ENCODE data around the gene SLC26A4. TPM values are rescaled to one million over a fixed set of nuclear protein-coding genes. Genes with fewer than 3 reads are reported as not detected.

SLC26A4 gene
- total RNA-seq, 4 donors from 2014 or later = 0.18 to 0.27 TPM; not detected in 2

GRCh38 chr7:107684287-107684686 lies 23.7 kb downstream of the SLC26A4 start:
- H3K36me3 ChIP-seq = no peaks in the 10 kb centered on the region
- no peak overlapping the region for H3K4me3 ChIP-seq
- no peaks in the 10 kb centered on the region for H3K27me3 ChIP-seq
- DNase-seq = no peak
- no peaks in the 10 kb centered on the region for H3K4me1 ChIP-seq
- TF ChIP-seq, protein P1, sequence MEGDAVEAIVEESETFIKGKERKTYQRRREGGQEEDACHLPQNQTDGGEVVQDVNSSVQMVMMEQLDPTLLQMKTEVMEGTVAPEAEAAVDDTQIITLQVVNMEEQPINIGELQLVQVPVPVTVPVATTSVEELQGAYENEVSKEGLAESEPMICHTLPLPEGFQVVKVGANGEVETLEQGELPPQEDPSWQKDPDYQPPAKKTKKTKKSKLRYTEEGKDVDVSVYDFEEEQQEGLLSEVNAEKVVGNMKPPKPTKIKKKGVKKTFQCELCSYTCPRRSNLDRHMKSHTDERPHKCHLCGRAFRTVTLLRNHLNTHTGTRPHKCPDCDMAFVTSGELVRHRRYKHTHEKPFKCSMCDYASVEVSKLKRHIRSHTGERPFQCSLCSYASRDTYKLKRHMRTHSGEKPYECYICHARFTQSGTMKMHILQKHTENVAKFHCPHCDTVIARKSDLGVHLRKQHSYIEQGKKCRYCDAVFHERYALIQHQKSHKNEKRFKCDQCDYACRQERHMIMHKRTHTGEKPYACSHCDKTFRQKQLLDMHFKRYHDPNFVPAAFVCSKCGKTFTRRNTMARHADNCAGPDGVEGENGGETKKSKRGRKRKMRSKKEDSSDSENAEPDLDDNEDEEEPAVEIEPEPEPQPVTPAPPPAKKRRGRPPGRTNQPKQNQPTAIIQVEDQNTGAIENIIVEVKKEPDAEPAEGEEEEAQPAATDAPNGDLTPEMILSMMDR (IDR thresholded peaks at IDR 0.05) = no peak
- no peak for TF ChIP-seq POLR2A (IDR thresholded peaks at IDR 0.05)
- H3K9me3 ChIP-seq = no peaks in the 10 kb centered on the region
- H3K27ac ChIP-seq = no peak overlapping the region

- Histone ChIP-seq H3K27ac (no peak overlapping the region), H3K27me3 (no peaks in the 10 kb centered on the region), H3K4me1 (no peaks in the 10 kb centered on the region), H3K4me3 (no peak overlapping the region), H3K36me3 (no peaks in the 10 kb centered on the region), H3K9me3 (no peaks in the 10 kb centered on the region)
- no peak for TF ChIP-seq POLR2A (IDR thresholded peaks at IDR 0.05)
- TF ChIP-seq, protein P1 (IDR thresholded peaks at IDR 0.05) = no peak
- DNase-seq = no peak
Observed at GRCh38 chr7:107684947-107685463, 24.4 kb downstream of the SLC26A4 start.

DNA sequence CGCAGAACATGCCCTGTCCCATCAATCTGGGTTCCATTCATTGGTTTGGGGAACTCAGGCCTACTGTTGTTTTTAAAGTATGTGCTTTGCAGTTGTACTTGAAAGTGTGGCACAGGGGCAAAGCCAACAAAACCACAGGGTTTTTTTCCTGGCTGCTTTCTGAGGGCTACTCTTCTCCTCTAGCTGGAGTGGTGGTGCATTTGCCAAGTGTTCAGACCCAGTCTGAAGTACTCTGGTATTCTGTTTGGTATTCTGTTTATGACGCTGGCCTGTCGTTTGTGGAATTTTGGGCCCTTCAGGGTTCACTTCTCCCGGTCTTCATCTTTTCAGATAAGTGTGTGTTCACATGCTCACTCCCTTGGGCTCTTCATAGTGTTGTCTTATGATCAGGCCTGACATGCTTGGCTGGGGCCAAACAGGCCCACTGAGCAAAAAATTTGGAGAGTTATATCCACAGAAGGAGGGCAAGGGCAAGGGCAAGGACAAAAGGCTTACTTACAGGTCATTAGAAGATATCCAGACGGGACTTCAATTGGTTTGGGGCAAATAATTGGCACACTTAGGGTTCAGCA lies 26.3 kb downstream of the SLC26A4 start:
- no peak overlapping the region for H3K4me3 ChIP-seq
- no peaks in the 10 kb centered on the region for H3K36me3 ChIP-seq
- H3K27me3 ChIP-seq = no peaks in the 10 kb centered on the region
- no peak for TF ChIP-seq POLR2A (IDR thresholded peaks at IDR 0.05)
- TF ChIP-seq, protein P1 (IDR thresholded peaks at IDR 0.05) = no peak
- H3K27ac ChIP-seq = no peak overlapping the region
- no peaks in the 10 kb centered on the region for H3K9me3 ChIP-seq
- no peak for DNase-seq
- no peaks in the 10 kb centered on the region for H3K4me1 ChIP-seq

- Histone ChIP-seq H3K36me3 (no peaks in the 10 kb centered on the region), H3K27me3 (no peaks in the 10 kb centered on the region), H3K9me3 (no peaks in the 10 kb centered on the region), H3K4me1 (no peaks in the 10 kb centered on the region), H3K4me3 (no peak overlapping the region), H3K27ac (no peak overlapping the region)
- no peak for DNase-seq
- TF ChIP-seq, protein P1 (IDR thresholded peaks at IDR 0.05) = no peak
- TF ChIP-seq POLR2A (IDR thresholded peaks at IDR 0.05) = no peak
Observed at GRCh38 chr7:107687656-107688055, 27.0 kb downstream of the SLC26A4 start.

GRCh38 chr7:107689553-107689952 lies 28.9 kb downstream of the SLC26A4 start:
- Histone ChIP-seq H3K9me3 (no peaks in the 10 kb centered on the region), H3K36me3 (no peaks in the 10 kb centered on the region), H3K27ac (no peak overlapping the region), H3K4me1 (no peaks in the 10 kb centered on the region), H3K4me3 (no peak overlapping the region), H3K27me3 (no peaks in the 10 kb centered on the region)
- no peak for TF ChIP-seq POLR2A (IDR thresholded peaks at IDR 0.05)
- TF ChIP-seq, protein P1 (IDR thresholded peaks at IDR 0.05) = no peak
- no peak for DNase-seq
